Measurements from ENCODE around the gene FANCC.

- TF ChIP-seq CTCF (IDR thresholded peaks at IDR 0.05) (no peak), POLR2A (IDR thresholded peaks at IDR 0.05) (no peak)
Measured at GRCh38 chr9:95272830-95273229, 44.7 kb downstream of the FANCC start.
